ENCODE data around the gene TRMT6.

Gene TRMT6

GRCh38 chr20:5967469-5967868 is 17.1 kb upstream of the TRMT6 start:
- no peak overlapping the region for H3K4me3 ChIP-seq (replicated peaks in 1 of 2; ENCODE audit: low read depth in 2 of 2, low read length in 2 of 2)
- no peak for TF ChIP-seq CTCF (IDR thresholded peaks at IDR 0.05; ENCODE audit: low read depth, low read length)
- DNase-seq (ENCODE audit: low read depth in 2 of 2) = peak in 1 of 2 donors; percentile 49

- TF ChIP-seq CTCF (IDR thresholded peaks at IDR 0.05; ENCODE audit: low read depth, low read length) = no peak
- H3K4me3 ChIP-seq (replicated peaks in 1 of 2; ENCODE audit: low read depth in 2 of 2, low read length in 2 of 2) = peak overlapping the region; percentile 77 to 84
- no peak for DNase-seq (ENCODE audit: low read depth in 2 of 2)
Measured at GRCh38 chr20:5949943-5950270, 426 bp downstream of the TRMT6 start.

GRCh38 chr20:5947276-5947675 is 3.1 kb downstream of the TRMT6 start:
- H3K4me3 ChIP-seq (replicated peaks in 1 of 2; ENCODE audit: low read depth in 2 of 2, low read length in 2 of 2) = no peak overlapping the region
- TF ChIP-seq CTCF (IDR thresholded peaks at IDR 0.05; ENCODE audit: low read depth, low read length) = no peak
- peak in 1 of 2 donors; percentile 16 for DNase-seq (ENCODE audit: low read depth in 2 of 2)

- no peak for TF ChIP-seq CTCF (IDR thresholded peaks at IDR 0.05; ENCODE audit: low read depth, low read length)
- H3K4me3 ChIP-seq (replicated peaks in 1 of 2; ENCODE audit: low read depth in 2 of 2, low read length in 2 of 2) = no peak overlapping the region
- DNase-seq (ENCODE audit: low read depth in 2 of 2) = peak; percentile 23 to 82
Measured at GRCh38 chr20:5945963-5946362, 4.4 kb downstream of the TRMT6 start.

- no peak for DNase-seq (ENCODE audit: low read depth in 2 of 2)
- H3K4me3 ChIP-seq (replicated peaks in 1 of 2; ENCODE audit: low read depth in 2 of 2, low read length in 2 of 2) = no peak overlapping the region
- no peak for TF ChIP-seq CTCF (IDR thresholded peaks at IDR 0.05; ENCODE audit: low read depth, low read length)
Measured at GRCh38 chr20:5938456-5939029, 11.8 kb downstream of the TRMT6 start.

- no peak for TF ChIP-seq CTCF (IDR thresholded peaks at IDR 0.05; ENCODE audit: low read depth, low read length)
Measured at GRCh38 chr20:5936238-5936637, 14.1 kb downstream of the TRMT6 start.

GRCh38 chr20:5935384-5935783 is 14.9 kb downstream of the TRMT6 start:
- no peak for DNase-seq (ENCODE audit: low read depth in 2 of 2)
- no peak overlapping the region for H3K4me3 ChIP-seq (replicated peaks in 1 of 2; ENCODE audit: low read depth in 2 of 2, low read length in 2 of 2)
- no peak for TF ChIP-seq CTCF (IDR thresholded peaks at IDR 0.05; ENCODE audit: low read depth, low read length)

More at GRCh38 chr20:5936238-5936637, 14.1 kb downstream of the TRMT6 start:
- no peak overlapping the region for H3K4me3 ChIP-seq (replicated peaks in 1 of 2; ENCODE audit: low read depth in 2 of 2, low read length in 2 of 2)
- no peak for DNase-seq (ENCODE audit: low read depth in 2 of 2)
